Globus pallidus (tissue), 1 donor: ENCODE data around the gene COBL.

Source experiments
- DNase-seq: peaks from one replicate; pipeline ENCODE4 v3.0.0-alpha.2; 2015; ENCODE audit warnings: low spot score

Gene COBL

DNA sequence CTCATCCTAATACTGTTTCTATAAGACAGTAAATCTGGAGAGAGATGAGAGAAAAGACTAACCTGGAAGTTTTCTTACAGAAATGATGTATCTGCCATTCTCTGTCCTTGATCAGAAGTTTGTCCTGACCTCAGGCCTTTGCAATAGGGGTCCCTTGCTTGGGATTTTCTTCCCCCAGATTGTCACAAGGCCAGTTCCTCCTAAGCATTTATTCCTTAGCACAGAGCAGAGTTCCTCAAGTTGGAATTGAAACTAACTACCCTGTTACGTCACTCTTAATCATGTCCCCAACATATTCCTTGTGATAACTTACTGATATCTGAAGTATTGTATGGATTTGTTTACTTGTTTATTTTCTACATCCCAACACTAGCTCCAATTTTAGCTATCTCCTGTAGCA, 202.1 kb downstream of the COBL start:
- DNase-seq: no peak

DNA sequence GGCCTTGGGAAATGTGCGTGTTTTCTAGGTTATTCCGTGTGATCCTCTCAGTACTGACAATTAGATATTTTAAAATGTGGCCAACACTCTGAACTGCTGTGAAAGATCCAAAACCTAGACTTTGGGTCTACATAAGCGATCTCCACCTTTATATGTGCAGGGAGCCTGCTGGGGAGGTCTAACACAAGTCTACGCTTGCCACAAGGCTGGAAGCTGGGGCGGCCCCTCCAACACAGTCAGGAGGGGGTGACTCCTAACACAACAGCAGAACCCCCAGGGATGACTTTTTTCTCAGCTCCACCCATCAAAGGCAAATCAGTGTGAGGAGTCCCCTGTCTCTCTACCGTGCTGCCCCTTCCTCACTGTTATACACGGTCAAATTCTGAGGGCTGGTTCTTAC, 202.6 kb downstream of the COBL start:
- DNase-seq: no peak

DNA sequence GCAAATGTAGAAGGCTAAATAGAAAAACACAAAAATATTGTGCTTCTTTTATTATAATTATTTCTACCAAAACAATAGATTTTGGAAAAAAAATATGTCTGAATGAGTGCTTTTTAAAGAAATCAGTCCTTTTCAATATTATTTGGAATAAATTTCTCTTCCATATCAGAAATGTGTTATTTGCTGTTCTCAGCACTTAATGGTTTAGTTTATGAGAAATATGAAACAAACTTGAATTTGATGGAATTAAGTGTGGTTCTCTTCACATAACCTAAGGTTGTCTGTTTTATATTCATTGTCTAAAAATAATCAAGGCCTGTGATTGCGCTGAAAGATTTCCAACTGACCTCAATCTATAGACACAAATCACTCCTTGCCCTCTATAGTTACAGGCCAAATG, 203.0 kb downstream of the COBL start:
- no peak for DNase-seq

DNA sequence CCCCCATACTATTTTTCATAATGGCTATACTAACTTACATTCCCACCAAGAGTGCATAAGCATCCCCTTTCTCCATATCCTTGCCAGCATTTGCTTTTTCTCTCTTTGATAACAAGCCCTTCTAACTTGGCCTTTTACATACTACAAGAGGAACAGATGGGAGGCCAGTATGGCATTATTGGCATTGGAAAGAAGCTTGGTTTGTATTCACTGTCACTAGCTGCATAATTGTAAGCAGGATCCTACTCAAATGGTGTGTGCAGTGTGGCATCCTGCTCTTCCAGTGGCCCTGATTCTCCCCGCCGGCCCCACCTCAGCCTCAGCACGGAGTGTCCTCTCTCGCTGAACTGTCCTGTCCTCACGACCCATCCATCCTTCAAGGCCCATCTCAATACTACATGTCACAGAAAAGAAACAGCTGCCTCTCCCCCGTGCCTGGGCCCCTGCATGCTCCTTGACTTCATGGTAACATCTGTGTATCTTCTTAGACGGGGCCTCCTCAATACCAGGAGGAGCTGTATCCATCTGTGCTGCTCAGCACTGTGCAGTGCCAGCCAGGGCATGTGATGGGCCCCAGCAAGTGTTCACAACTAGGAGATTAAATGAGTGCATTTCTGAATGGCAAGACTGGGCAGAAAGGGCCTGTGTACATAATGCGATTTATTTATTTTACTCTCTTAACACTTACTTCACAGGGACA, 205.2 kb downstream of the COBL start:
- no peak for DNase-seq

DNA sequence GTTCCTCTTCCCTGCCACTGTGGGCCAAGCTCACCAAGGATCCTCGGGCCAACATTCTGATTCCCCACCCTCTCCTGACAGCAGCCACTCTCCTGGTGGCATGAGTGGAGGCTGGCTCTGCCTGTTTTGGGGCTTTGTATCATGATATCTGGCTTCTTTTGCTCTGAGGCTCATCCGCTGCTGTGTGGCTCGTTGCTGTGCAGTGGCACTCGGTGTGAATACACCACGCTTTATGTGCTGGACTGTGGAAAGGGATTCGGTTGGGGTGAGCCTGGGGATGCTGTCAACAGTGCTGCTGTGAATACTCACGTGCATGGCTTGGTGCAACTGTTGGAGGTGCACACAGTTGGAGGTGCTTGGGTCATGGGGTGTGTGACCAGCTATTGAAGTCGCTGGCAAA, 208.5 kb downstream of the COBL start:
- DNase-seq: no peak

DNA sequence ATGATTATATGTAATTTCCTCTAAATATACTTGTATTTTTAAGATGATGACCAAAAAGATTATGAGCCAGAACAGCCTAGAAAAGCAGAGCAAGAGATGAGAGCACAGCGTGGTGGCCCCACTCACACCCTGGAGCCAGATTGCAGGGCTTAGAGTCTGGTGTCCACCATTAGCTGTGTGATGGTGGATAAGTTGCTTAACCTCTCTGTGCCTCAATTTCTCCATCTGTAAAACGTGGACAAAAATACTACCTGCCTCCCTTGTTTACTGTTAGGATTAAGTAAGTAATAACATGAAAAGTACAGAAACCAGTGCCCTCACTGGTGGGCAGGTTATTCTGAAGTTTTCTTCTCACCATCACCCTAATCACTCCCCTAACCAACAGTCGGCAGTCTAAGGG, 212.3 kb downstream of the COBL start:
- DNase-seq: no peak

DNA sequence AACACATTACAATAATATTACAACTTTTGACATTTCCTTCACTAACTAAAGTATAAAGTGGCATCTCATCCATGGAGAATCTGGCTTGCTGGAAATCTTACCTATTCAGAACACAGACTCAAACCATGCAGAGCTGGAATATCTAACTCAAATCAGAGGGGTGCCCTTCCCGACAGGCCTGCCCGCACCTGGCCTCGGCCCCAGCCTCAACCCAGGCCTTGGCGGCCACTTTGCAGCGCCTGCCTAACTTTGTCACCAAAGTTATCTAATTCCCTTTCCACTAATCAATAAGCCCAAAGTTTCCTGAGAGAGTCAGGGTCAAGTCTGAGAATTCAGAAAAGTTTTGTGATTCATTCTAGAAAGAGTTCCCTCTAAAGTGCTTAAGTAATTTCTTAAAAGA, 212.9 kb downstream of the COBL start:
- DNase-seq: no peak

DNA sequence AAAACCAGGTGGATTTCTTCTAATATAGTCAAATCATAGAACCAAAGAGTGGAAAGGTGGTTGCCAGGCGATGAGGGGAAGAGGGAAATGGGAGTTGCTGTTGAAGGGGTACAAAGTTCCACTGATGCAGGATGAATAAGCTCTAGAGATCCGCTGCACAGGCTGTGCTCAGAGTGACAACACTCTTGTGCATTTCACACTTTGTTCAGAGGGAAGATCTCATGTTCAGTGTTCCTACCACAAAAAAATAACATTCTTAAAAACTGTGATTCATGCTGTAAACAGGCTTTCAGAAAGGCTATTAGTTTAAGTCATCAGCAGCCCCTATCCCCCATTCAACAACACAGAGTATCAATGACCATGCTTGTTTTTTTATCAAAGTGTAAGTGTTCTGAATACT, 213.8 kb downstream of the COBL start:
- DNase-seq: no peak

DNA sequence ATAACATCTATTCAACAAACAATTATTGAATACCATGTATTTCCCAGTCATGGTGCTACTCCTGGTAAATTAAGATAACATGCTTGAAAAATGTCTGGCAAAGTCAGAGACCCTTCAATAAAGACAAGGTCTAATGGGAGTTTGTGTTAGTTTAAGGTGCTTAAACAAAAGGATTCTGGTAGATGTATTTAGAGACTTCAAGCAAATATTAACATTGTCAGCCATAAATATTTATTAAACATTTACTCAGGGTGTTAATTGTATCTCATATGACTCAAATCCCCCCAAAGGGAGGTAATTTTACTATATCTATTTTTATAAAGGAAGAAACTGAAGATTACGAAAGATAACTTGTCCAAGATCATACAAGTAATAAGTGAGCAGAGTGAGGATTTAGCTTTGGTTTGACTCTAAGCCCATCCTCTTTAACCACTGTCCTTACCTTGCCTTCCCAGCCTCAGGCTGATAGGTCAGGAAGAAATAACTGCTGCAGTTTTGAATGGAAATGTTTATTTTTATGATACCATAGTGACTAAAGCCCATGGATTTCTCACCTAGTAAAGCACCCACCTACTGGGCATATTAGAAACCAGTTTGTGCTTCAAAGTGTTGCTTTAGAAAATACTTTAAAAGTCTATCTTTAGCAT, 215.4 kb downstream of the COBL start:
- DNase-seq: no peak

DNA sequence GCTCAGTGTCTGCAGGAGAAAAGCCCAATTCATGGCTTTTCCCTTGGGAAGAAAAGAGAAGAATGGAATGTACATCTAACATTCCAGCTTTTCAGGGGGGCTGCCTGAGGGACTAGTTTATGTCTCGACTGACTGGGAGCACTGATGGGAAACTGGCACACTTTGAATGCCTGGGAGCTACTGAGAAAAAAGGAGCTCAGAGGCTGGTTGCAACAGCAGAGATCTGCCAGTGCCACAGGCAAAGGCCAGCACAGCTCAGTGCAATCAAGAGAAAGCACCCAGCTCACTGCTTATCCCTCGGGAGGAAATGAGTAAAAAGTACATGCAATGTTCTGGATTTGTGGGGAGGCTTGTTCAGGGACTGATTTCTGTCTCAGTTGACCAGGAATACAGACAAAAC, 226.2 kb downstream of the COBL start:
- peak; percentile 25 for DNase-seq

DNA sequence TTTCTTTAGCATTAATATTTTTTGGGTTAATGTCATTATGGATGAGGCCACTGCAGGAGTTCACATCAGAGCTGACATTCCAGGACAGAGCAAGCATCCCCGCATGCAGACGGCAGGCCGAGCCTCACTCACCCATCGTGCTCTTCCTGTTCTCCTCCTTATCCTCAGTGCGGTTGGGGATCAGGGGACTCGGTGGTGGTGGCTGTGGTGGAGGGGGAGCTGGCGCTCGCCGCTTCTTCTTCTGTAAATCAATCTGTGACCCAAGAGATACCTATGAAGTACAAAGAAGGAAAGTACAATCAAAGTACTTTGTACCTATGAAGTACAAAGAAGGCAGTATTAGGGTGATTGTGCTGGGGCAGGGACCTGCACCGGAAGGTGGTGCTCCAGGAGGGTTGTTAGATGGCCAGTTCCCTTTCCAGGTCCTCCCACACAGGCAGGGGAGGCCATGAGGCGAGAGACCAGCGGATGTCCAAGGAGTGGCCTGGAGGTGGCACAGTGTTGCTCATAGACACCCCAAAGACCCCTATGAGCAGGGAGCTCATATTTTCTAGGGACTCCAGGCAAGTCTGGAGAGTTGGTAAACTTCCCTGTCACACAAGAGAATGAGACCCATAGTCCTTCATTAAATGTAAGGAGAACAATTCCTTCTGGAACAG, 231.4 kb downstream of the COBL start:
- no peak for DNase-seq

DNA sequence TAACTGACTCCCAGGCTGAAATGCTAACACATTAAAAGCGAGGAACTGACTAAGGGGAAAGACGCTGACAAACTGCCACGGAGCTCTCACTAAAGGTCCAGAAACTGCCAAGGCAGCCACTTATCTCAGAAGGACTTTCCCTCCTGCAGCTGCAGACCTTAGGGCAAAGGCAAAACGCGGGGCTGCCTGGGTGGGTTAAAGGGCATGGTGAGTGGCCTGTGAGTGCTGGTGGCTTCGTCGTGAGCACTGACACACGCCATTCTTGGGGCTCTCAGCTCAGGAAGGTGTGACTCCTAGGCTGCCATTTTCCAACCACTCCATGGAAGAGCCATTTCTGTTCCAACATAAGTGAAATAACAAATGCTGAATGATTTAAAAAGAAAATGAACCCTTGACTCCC, 232.5 kb downstream of the COBL start:
- DNase-seq: no peak

DNA sequence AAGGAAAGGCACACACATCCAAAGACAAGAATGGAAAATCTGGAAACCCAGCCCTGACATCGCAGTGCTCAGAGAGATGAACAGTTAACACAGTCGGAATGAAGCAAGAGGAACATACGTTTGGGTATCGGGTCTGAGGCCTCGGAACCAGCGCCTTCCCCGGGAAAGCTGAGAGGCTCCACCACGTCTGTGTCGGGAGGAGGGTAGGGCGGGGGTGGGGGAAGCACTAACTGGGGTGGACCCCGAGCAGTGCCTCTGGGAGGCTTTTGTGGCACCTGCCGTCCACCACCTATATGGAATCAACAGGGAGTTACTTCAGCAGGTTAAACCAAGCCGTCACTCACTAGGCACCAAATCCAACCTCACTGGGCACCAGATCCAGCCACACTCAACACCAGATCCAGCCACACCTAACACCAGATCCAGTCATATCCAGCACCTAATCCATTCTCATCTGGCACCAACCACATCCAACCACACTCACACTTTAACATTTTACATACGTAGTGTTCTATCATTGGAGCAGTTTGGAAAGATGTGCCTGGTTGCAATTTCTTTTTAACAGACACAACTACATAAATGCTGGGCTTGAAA, 233.6 kb downstream of the COBL start:
- DNase-seq: no peak

DNA sequence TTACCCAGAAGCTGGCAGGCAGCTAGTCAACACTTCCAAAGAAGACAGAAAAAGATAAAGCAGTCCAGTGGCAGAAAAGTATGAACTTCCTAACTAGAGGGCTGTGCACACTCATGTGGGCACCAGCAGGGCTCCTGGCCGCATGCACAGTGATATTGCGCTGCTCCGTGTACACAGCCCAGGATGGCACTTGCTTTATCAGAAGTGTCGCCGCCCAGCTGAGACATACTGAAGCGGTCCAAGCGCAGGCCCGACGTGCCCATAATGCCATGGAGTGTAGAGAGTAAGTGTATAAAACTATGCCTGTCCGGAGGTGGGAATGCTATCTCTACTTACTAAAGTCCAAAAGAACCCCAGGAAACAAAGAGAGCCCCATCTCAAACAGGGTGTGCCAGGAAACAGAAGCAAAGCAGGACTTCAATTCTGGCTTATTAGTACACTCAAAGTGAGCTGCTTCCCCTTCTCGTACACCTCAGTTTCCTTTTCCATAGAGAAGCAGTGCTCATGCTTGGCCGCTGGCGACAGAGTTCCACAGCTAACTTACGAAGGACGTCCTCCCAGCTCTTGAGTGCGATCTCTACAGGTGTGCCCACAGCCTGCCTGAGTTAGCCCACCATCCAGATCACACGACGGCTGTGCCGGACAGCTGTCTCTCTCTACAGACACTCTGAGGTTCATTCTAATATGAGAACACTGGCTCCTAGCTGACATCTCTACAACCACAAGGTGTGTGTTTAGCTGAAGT, 234.3 kb downstream of the COBL start:
- DNase-seq: no peak

DNA sequence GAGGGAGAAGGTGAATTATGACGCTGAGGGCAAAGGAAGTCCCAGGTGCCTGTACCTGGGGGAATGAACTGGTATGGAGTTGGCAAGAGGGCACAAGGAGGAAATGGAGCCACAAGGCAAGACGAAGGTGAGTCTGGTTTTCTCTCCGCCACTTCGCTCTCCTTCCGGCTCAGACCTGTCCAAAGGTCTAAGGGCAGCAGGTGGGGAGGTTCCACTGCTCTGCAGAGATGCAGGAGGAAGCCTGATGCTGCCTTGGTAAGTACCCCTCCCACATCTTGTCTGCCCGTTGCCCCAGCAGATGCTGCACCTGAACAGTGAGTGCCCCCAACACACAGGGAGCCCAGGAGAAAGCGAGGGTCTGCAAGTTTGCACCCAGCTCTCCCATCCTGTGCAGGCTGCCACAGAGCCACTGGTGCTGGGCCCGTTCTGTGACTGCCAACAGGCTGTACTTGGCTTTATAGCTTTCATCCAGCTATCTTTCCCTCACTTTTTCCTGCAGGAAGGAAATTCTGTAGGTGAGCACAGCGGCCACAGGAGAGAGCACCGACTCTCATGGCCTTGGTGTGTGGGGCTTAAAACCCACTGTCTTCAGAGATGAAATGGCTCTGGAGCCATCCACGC, 235.2 kb downstream of the COBL start:
- no peak for DNase-seq

DNA sequence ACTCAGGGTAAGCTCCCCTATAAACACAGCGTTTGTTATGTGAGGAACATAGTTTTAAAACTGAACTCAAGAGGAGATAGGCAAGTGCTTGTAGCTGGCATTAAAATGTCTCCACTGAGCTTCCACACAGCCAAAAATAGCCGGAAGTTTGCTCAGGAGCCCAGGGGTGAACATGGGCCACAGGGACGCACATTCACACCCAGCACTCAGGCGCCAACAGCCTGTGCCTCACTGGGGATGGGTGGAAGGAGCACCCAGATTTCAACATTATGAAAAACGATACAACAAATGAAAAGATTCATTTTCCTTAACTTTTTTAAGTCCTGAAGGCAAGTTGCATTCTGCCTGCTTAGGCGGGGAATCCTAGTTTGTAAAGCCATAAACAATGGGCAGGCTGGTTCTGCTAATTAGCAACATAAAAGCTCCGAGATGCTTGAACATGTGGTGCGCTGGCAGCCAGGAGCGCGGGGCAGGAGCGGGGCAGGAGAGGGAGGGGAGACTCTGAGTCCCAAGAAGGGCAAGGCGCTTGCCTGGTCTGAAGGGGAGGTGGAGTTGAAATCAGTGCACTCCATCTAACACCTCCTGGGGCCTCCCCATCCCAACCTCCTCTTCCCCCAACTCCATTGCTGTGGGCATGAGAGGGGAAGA, 235.9 kb downstream of the COBL start:
- peak; percentile 40 for DNase-seq

DNA sequence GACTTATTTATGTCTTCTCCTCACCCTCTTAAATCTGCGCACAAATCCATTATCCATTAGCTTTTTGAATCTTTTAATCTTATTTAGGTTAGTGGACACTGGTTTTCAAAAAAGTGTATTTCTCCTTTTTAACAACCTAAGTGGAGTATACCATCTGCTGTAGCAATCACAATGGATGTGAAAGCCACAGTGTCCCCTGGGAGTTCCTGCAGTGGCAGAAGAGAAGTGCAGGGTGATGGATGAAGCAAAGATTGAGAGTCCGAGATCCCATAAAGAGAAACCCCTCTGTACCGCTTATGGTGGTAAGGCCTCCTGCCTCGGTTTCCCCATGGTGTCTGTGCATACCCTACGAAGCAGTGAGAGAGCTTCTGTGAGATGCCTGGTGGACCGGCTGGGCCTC, 236.4 kb downstream of the COBL start:
- no peak for DNase-seq

DNA sequence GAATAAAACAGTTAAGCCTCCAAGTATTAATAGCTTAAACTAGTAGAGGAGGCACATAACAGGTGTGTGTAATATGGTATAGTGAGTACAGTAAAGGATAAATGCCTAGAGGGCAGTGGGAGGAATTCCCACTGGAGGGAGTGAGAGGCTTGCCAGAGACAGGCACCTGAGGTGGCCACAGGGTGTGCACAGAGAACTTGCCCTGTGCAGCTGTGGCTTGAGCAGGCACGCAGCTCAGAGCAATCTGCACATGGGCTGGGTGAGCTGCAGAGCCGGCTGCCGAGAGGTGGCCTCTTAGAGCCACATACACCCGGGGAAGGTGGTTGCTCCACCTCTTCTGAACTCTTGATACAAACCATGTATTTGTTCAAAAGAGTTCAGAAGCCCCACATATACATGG, 237.1 kb downstream of the COBL start:
- no peak for DNase-seq

DNA sequence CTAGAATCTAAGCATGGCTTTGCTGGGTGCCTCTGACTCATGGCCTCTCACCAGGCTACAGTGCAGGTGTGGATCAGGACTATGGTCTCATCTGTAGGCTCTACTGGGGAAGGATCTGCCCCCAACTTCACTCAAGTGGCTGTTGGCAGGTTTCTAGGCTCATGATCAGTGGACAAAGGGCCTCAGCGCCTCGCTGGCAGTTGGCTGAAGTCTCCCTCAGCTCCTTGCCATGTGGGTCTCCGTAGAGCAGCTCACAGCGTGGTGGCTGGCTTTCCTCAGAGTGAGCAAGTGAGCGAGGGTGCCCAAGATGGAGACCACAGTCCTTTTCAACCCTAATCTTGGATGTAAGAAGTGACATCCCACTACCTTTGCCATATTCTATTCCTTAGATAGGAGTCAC, 238.0 kb downstream of the COBL start:
- DNase-seq: no peak

DNA sequence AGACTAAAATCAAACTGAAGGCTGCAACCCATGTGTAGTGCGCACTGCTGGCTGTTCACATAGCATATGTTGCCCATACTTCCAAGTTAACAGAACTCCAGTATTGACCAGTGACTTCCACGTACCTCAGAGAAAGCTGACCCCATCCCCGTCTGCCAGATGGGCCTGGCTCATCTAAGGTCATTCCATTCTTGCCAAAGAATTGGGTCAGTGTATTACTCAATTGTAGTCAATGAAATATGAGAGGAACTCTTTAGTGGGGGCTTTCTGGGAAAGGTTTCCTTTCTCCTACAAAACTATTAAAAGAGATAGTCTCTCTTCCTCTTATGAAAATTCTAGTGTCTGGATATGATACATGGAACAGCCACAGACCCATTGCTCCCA, 238.6 kb downstream of the COBL start:
- DNase-seq: no peak

DNA sequence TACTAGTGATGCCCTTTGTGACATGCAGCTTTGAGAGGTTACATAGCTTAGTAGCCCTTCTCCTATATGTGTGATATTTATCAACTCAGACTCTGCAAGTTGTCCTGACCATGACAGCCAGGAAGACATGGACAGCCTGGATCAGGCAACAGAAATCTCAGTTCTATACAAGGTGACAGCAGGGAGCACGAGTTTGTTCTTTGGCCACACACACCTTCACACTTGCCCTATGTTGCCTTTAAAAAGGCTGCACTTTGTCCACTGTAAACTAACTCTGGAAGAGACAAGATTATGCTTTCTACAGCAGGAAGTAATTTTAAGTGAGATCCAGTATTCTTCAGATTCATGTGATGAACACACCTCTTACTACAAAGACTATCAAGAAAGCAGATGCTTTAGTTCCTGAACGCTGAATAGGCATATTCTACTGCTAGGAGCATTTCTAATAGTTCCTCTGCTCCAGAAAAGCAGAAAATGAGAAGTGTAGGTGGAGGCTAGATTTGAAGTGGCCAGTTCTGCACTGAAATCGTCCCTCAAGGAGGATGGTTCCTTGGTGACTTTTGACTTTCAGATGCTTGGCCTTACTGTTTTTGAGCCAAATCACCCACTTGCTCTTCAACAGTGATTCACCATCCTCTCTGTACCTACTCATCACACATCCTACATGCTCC, 239.2 kb downstream of the COBL start:
- no peak for DNase-seq
